ENCODE results near the gene GPATCH4. TPM values are rescaled to one million over a fixed set of nuclear protein-coding genes. Genes with fewer than 3 reads are reported as not detected.

The GPATCH4 gene
- total and polyA plus RNA-seq, 2 donors (not counting 1 experiment from before 2014, with no cell fraction given) = 11.3 to 38.3 TPM

- Mint-ChIP-seq H3K27ac (no peak overlapping the region), H3K27me3 (peaks cover 3% of the 10 kb centered on the region), H3K4me3 (no peak overlapping the region), H3K9me3 (ENCODE audit: insufficient read depth) (no peaks in the 10 kb centered on the region), H3K4me1 (peaks cover 19% of the 10 kb centered on the region)
- Histone ChIP-seq H2AFZ (ENCODE audit: insufficient read depth, low read depth, low read length, poor library complexity, severe bottlenecking) (no peak overlapping the region), H3K9ac (ENCODE audit: low read length) (no peak overlapping the region), H3K4me2 (replicated peaks; ENCODE audit: low read depth, low read length, poor library complexity, severe bottlenecking) (no peak overlapping the region), H4K20me1 (ENCODE audit: control insufficient read depth, insufficient read depth, low read length, poor library complexity, severe bottlenecking) (no peaks in the 10 kb centered on the region), H3K9me3 (ENCODE audit: control extremely low read depth in 1 of 3, control insufficient read depth in 2 of 3, insufficient read depth in 1 of 3, low read length in 2 of 3) (peaks cover 0 to 2% (median 0%) of the 10 kb centered on the region in 3 donors), H3K4me3 (ENCODE audit: control extremely low read depth in 1 of 5, extremely low read depth in 1 of 5, insufficient read depth in 1 of 5, low read depth in 2 of 5, low read length in 4 of 5) (no peak overlapping the region), H3K27me3 (replicated peaks in 1 of 4; ENCODE audit: control extremely low read depth in 1 of 4, control insufficient read depth in 3 of 4, insufficient read depth in 4 of 4, low read length in 3 of 4) (peaks cover 0 to 3% (median under 1%) of the 10 kb centered on the region in 4 experiments), H3K79me2 (ENCODE audit: control insufficient read depth, insufficient read depth, low read length) (peaks cover 13% of the 10 kb centered on the region), H3K27ac (ENCODE audit: low read length in 2 of 2) (no peak overlapping the region), H3K4me1 (ENCODE audit: control insufficient read depth in 2 of 2, insufficient read depth in 2 of 2, low read length in 2 of 2) (peaks cover 15 to 20% of the 10 kb centered on the region in 2 donors), H3K36me3 (replicated peaks in 1 of 2; ENCODE audit: control extremely low read depth in 1 of 2, control insufficient read depth in 1 of 2, extremely low read depth in 1 of 2, insufficient read depth in 2 of 2, low read length in 1 of 2) (no peaks in the 10 kb centered on the region)
- DNase-seq (no peak), ATAC-seq (ENCODE audit: low read depth) (no peak)
- no CpG with 5 or more reads among the region's 7 CpGs for WGBS (ENCODE audit: insufficient coverage)
- TF ChIP-seq CTCF (IDR thresholded peaks at IDR 0.05) (no peak), EZH2 (IDR thresholded peaks at IDR 0.05; ENCODE audit: borderline replicate concordance, insufficient read depth, low read depth, low read length, poor library complexity, severe bottlenecking) (no peak)
- intact Hi-C loops (cut with micrococcal nuclease) = no loop called here
- POLR2A ChIA-PET = interaction anchor here (1.5 kb wide), 1 partner anchor 30 kb away, joined by 6 read pairs; no protein-coding TSS in a partner anchor
- CTCF ChIA-PET = interaction anchor here (0.8 to 6.9 kb wide), 3 partner anchors 16 to 94 kb away, joined by 3 to 52 read pairs (median 4); no protein-coding TSS in a partner anchor
These were observed 23.2 kb downstream of the GPATCH4 start for GRCh38 chr1:156578055-156578454.

- no peak overlapping the region for H3K9ac ChIP-seq (ENCODE audit: low read length)
- ATAC-seq (ENCODE audit: low read depth) = no peak
- peaks cover 15 to 18% of the 10 kb centered on the region in 2 donors for H3K4me1 ChIP-seq (ENCODE audit: control insufficient read depth in 2 of 2, insufficient read depth in 2 of 2, low read length in 2 of 2)
- peaks cover 8% of the 10 kb centered on the region for H3K79me2 ChIP-seq (ENCODE audit: control insufficient read depth, insufficient read depth, low read length)
- no peaks in the 10 kb centered on the region for H4K20me1 ChIP-seq (ENCODE audit: control insufficient read depth, insufficient read depth, low read length, poor library complexity, severe bottlenecking)
- intact Hi-C loops (cut with micrococcal nuclease) = no loop called here
- H3K36me3 ChIP-seq (replicated peaks in 1 of 2; ENCODE audit: control extremely low read depth in 1 of 2, control insufficient read depth in 1 of 2, extremely low read depth in 1 of 2, insufficient read depth in 2 of 2, low read length in 1 of 2) = no peaks in the 10 kb centered on the region
- ChIA-PET POLR2A (no interaction called here), CTCF (interaction anchor here (0.7 to 1.1 kb wide), 3 partner anchors 11 to 97 kb away, joined by 3 read pairs; no protein-coding TSS in a partner anchor)
- H2AFZ ChIP-seq (ENCODE audit: insufficient read depth, low read depth, low read length, poor library complexity, severe bottlenecking) = no peak overlapping the region
- Mint-ChIP-seq H3K9me3 (ENCODE audit: insufficient read depth) (no peaks in the 10 kb centered on the region), H3K4me1 (peaks cover 18% of the 10 kb centered on the region), H3K27ac (no peak overlapping the region), H3K4me3 (no peak overlapping the region), H3K27me3 (peaks cover 8% of the 10 kb centered on the region)
- DNase-seq = no peak
- WGBS (ENCODE audit: insufficient coverage) = 88% methylated on average over 2 of the region's 3 CpGs
- H3K27ac ChIP-seq (ENCODE audit: low read length in 2 of 2) = no peak overlapping the region
- no peak overlapping the region for H3K4me3 ChIP-seq (ENCODE audit: control extremely low read depth in 1 of 5, extremely low read depth in 1 of 5, insufficient read depth in 1 of 5, low read depth in 2 of 5, low read length in 4 of 5)
- peaks cover 0 to 2% (median 0%) of the 10 kb centered on the region in 3 donors for H3K9me3 ChIP-seq (ENCODE audit: control extremely low read depth in 1 of 3, control insufficient read depth in 2 of 3, insufficient read depth in 1 of 3, low read length in 2 of 3)
- no peak overlapping the region for H3K4me2 ChIP-seq (replicated peaks; ENCODE audit: low read depth, low read length, poor library complexity, severe bottlenecking)
- TF ChIP-seq CTCF (IDR thresholded peaks at IDR 0.05) (no peak), EZH2 (IDR thresholded peaks at IDR 0.05; ENCODE audit: borderline replicate concordance, insufficient read depth, low read depth, low read length, poor library complexity, severe bottlenecking) (no peak)
- H3K27me3 ChIP-seq (replicated peaks in 1 of 4; ENCODE audit: control extremely low read depth in 1 of 4, control insufficient read depth in 3 of 4, insufficient read depth in 4 of 4, low read length in 3 of 4) = peaks cover 0 to 7% (median 3%) of the 10 kb centered on the region in 4 experiments
These were observed 23.7 kb downstream of the GPATCH4 start for GRCh38 chr1:156577550-156577949.
